Trophoblast cell (in vitro differentiated cells and primary cell): ENCODE measurements around the gene LY9.
A peak's percentile ranks its signal among the peaks of the same experiment; 100 is the strongest.

ENCODE experiments used
- DNase-seq, 2 donors: peaks; one replicate each; pipeline ENCODE4 v3.0.0-alpha.2; 2016
- H2AFZ ChIP-seq: 2 replicates; pipeline ENCODE4 v1.6.1; 2013; ENCODE audit warnings: low read length, moderate library complexity, mild to moderate bottlenecking; ENCODE audit not compliant: insufficient read depth, poor library complexity
- H2AK5ac ChIP-seq: 2 replicates; pipeline ENCODE4 v1.6.1; 2013; ENCODE audit warnings: mild to moderate bottlenecking, low read length
- H2BK120ac ChIP-seq: 2 replicates; pipeline ENCODE4 v1.6.1; 2013; ENCODE audit warnings: low read length, mild to moderate bottlenecking, moderate library complexity; ENCODE audit not compliant: insufficient read depth, poor library complexity
- H2BK12ac ChIP-seq: 2 replicates; pipeline ENCODE4 v1.6.1; 2013; ENCODE audit warnings: mild to moderate bottlenecking, low read length, moderate library complexity
- H2BK5ac ChIP-seq: 2 replicates; pipeline ENCODE4 v1.6.1; 2013; ENCODE audit warnings: low read length, low read depth, moderate library complexity, mild to moderate bottlenecking; ENCODE audit not compliant: poor library complexity
- H3K14ac ChIP-seq: 2 replicates; pipeline ENCODE4 v1.6.1; 2013; ENCODE audit warnings: mild to moderate bottlenecking, low read length
- H3K18ac ChIP-seq: 2 replicates; pipeline ENCODE4 v1.6.1; 2013; ENCODE audit warnings: mild to moderate bottlenecking, low read length
- H3K23ac ChIP-seq: 2 replicates; pipeline ENCODE4 v1.6.1; 2013; ENCODE audit warnings: low read length
- H3K27ac ChIP-seq: 2 replicates; pipeline ENCODE4 v1.5.1; 2013; ENCODE audit warnings: low read depth, mild to moderate bottlenecking, inconsistent platforms, low read length, moderate library complexity
- H3K27me3 ChIP-seq: 2 replicates; pipeline ENCODE4 v1.6.1; 2013; ENCODE audit warnings: inconsistent platforms, mild to moderate bottlenecking, low read length, moderate library complexity; ENCODE audit not compliant: insufficient read depth
- H3K36me3 ChIP-seq, 2 experiments: 1 replicate in 1 of 2; 2 replicates in 1 of 2; pipeline ENCODE4 v1.6.1; 2013; ENCODE audit warnings: low read length in 2 of 2, mild to moderate bottlenecking in 2 of 2, moderate library complexity in 1 of 2; ENCODE audit not compliant: insufficient read depth in 2 of 2, control insufficient read depth in 1 of 2
- H3K4ac ChIP-seq: 2 replicates; pipeline ENCODE4 v1.6.1; 2013; ENCODE audit warnings: low read depth, mild to moderate bottlenecking, low read length, moderate library complexity
- H3K4me1 ChIP-seq, 2 experiments: 1 replicate in 1 of 2; 2 replicates in 1 of 2; pipeline ENCODE4 v1.6.1; 2013; ENCODE audit warnings: low read length in 2 of 2, mild to moderate bottlenecking in 2 of 2, moderate library complexity in 1 of 2; ENCODE audit not compliant: insufficient read depth in 2 of 2, control insufficient read depth in 1 of 2
- H3K4me2 ChIP-seq: 2 replicates; pipeline ENCODE4 v1.6.1; 2013; ENCODE audit warnings: inconsistent platforms, mild to moderate bottlenecking, low read length, moderate library complexity
- H3K4me3 ChIP-seq: 2 replicates; pipeline ENCODE4 v1.5.1; 2013; ENCODE audit warnings: mild to moderate bottlenecking, low read depth, low read length, inconsistent platforms
- H3K79me1 ChIP-seq: one replicate; pipeline ENCODE4 v1.6.1; 2013; ENCODE audit warnings: low read length
- H3K79me2 ChIP-seq: 2 replicates; pipeline ENCODE4 v1.6.1; 2013; ENCODE audit warnings: low read length, mild to moderate bottlenecking; ENCODE audit not compliant: control insufficient read depth, insufficient read depth, poor library complexity
- H3K9ac ChIP-seq: 2 replicates; pipeline ENCODE4 v1.6.1; 2013; ENCODE audit warnings: mild to moderate bottlenecking, low read length
- H3K9me3 ChIP-seq: 2 replicates; pipeline ENCODE4 v1.6.1; 2013; ENCODE audit warnings: low read depth, mild to moderate bottlenecking, control low read depth, inconsistent platforms, low read length; ENCODE audit not compliant: insufficient read depth
- H4K12ac ChIP-seq: 2 replicates; pipeline ENCODE4 v1.6.1; 2013; ENCODE audit warnings: low read depth, mild to moderate bottlenecking, low read length, moderate library complexity
- H4K8ac ChIP-seq: 2 replicates; pipeline ENCODE4 v1.6.1; 2013; ENCODE audit warnings: low read depth, mild to moderate bottlenecking, low read length, moderate library complexity
- H4K91ac ChIP-seq: one replicate; pipeline ENCODE4 v1.6.1; 2013; ENCODE audit warnings: low read depth, mild to moderate bottlenecking, low read length, moderate library complexity
- WGBS: extraction: QIAGEN DNeasy Blood & Tissue Kit; methylation state at CpG from one replicate; pipeline ENCODE4 v1.1.7; 2013; ENCODE audit warnings: missing lambda C conversion rate; ENCODE audit not compliant: insufficient read length, insufficient coverage; ENCODE audit errors: extremely low coverage; 5-methylcytosine and 5-hydroxymethylcytosine counted together

Gene LY9

DNA sequence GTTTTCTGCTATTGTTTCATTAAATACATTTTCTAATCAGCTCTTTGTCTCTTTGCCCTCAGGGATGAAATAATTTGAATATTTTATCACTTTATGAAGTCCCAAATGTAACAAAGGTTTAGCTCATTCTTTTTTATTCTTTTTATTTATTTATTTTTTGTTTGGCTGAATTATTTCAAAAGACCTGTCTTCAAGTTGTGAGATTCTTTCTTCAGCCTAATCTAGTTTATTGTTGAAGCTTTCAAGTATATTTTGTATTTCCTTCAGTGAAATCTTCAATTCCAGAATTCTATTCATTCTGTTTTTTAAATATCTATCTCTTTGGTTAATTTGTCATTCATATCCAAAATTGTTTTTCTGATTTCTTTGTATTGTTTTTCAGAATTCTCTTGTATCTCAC is 10.8 kb downstream of the LY9 start:
- Histone ChIP-seq H2BK12ac (no peak overlapping the region), H3K36me3 (no peaks in the 10 kb centered on the region), H3K4ac (no peak overlapping the region), H2AK5ac (no peak overlapping the region), H2BK5ac (no peak overlapping the region), H3K79me1 (no peaks in the 10 kb centered on the region), H4K12ac (no peak overlapping the region), H3K27me3 (no peaks in the 10 kb centered on the region), H3K4me2 (no peak overlapping the region), H4K8ac (no peak overlapping the region), H3K9ac (no peak overlapping the region), H4K91ac (no peak overlapping the region), H3K79me2 (no peaks in the 10 kb centered on the region), H2BK120ac (no peak overlapping the region), H2AFZ (no peak overlapping the region), H3K18ac (no peak overlapping the region), H3K27ac (no peak overlapping the region), H3K14ac (no peak overlapping the region), H3K4me1 (peaks cover 3 to 11% of the 10 kb centered on the region in 2 experiments), H3K23ac (no peak overlapping the region), H3K9me3 (peaks cover 6% of the 10 kb centered on the region), H3K4me3 (no peak overlapping the region)
- DNase-seq, result no peak

DNA sequence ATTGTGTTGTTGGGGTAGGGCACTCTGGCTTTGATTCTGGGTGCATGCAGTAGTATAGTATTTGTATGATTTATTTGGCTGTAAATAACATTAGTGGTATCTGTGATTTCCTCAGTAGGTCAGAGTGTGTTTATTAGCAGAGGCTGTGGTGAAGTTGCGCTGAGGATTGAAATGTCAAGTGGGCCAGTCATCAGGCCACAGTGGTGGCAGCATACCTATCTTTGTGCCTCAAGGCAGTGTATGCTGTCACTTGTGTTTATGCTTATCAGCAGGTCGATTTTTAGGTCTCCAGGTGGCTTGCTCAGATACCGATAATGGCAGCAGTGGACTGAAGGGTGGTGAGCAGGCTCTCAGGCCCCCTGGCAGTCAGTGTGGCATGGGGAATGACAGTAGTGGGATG is 11.3 kb downstream of the LY9 start:
- no peak overlapping the region for H3K18ac ChIP-seq
- no peak overlapping the region for H3K4me3 ChIP-seq
- H3K9me3 ChIP-seq, result peaks cover 5% of the 10 kb centered on the region
- H3K9ac ChIP-seq, result no peak overlapping the region
- no peak overlapping the region for H3K23ac ChIP-seq
- H3K27ac ChIP-seq, result no peak overlapping the region
- H2BK120ac ChIP-seq, result no peak overlapping the region
- peak; percentile 76 to 91 for DNase-seq
- H4K8ac ChIP-seq, result no peak overlapping the region
- H3K14ac ChIP-seq, result no peak overlapping the region
- H4K12ac ChIP-seq, result no peak overlapping the region
- H2BK5ac ChIP-seq, result no peak overlapping the region
- no peaks in the 10 kb centered on the region for H3K36me3 ChIP-seq
- H3K4me1 ChIP-seq, result peaks cover 3 to 11% of the 10 kb centered on the region in 2 experiments
- H3K4me2 ChIP-seq, result no peak overlapping the region
- no peaks in the 10 kb centered on the region for H3K27me3 ChIP-seq
- H3K79me2 ChIP-seq, result no peaks in the 10 kb centered on the region
- no peak overlapping the region for H2AFZ ChIP-seq
- H2AK5ac ChIP-seq, result no peak overlapping the region
- no peak overlapping the region for H2BK12ac ChIP-seq
- H4K91ac ChIP-seq, result no peak overlapping the region
- H3K79me1 ChIP-seq, result no peaks in the 10 kb centered on the region
- H3K4ac ChIP-seq, result no peak overlapping the region
- no CpG with 5 or more reads among the region's 3 CpGs for WGBS

DNA sequence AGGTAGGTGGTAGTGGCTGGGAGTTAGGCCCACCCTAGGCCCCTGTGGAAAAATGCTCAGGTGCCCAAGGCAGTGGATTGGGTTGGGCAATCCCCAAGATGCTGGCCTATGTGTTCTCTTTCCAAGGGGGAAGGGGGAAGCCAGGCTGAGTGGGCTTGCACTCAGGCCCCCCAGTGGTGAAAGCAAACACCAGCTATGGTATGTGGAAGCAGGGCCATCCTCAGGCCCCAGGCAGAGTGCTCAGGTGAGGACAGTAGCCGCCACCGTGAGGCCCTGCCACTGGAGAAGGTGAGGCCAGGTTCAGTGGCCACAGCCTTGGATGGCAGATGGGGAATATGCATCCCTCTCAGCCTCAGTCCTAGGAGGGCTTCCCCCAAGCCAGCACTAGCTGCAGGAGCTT is 11.8 kb downstream of the LY9 start:
- Histone ChIP-seq H3K23ac (no peak overlapping the region), H3K36me3 (no peaks in the 10 kb centered on the region), H3K14ac (no peak overlapping the region)

DNA sequence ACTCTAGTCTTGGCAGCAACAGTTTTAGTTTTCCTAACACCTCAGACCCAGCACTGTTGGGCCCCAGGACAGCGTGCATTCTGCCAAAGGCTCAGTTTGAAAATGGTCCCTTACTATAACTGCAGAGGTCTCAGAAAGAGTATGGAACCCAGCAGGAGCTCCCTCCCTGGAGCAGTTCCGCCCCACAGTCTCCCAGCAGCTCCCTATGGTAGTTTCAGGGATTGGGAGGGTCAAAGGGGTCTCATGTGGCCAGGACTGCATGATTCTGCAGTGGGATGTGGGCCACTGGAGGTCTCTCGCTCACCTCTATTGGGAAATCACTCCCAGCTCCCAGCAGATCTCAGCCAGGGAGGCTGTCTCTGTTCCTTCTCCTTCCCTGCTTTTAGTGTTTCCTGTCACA is 12.3 kb downstream of the LY9 start:
- Histone ChIP-seq H2BK120ac (no peak overlapping the region), H3K14ac (no peak overlapping the region), H3K23ac (no peak overlapping the region), H2BK5ac (no peak overlapping the region), H3K27ac (no peak overlapping the region), H3K18ac (no peak overlapping the region), H3K9ac (no peak overlapping the region), H3K4me2 (no peak overlapping the region), H3K4me3 (no peak overlapping the region), H4K12ac (no peak overlapping the region), H3K4ac (no peak overlapping the region), H4K91ac (no peak overlapping the region), H3K4me1 (peaks cover 3 to 15% of the 10 kb centered on the region in 2 experiments), H4K8ac (no peak overlapping the region), H2AK5ac (no peak overlapping the region), H2BK12ac (no peak overlapping the region), H3K79me1 (no peaks in the 10 kb centered on the region), H3K36me3 (no peaks in the 10 kb centered on the region), H3K27me3 (no peaks in the 10 kb centered on the region), H3K9me3 (peaks cover 5% of the 10 kb centered on the region), H3K79me2 (no peaks in the 10 kb centered on the region), H2AFZ (no peak overlapping the region)
- no CpG with 5 or more reads among the region's 3 CpGs for WGBS
- no peak for DNase-seq

More for the DNA sequence above, 11.8 kb downstream of the LY9 start:
- Histone ChIP-seq H3K27ac (no peak overlapping the region), H3K79me2 (no peaks in the 10 kb centered on the region), H4K12ac (no peak overlapping the region), H3K9ac (no peak overlapping the region), H2AK5ac (no peak overlapping the region), H2AFZ (no peak overlapping the region), H2BK120ac (no peak overlapping the region), H3K79me1 (no peaks in the 10 kb centered on the region), H3K9me3 (peaks cover 5% of the 10 kb centered on the region), H4K91ac (no peak overlapping the region), H3K4me1 (peaks cover 3 to 11% of the 10 kb centered on the region in 2 experiments), H3K18ac (no peak overlapping the region), H3K4ac (no peak overlapping the region), H3K4me3 (no peak overlapping the region), H3K4me2 (no peak overlapping the region), H2BK12ac (no peak overlapping the region), H4K8ac (no peak overlapping the region), H2BK5ac (no peak overlapping the region), H3K27me3 (no peaks in the 10 kb centered on the region)
- WGBS, result no CpG with 5 or more reads among the region's 2 CpGs
- no peak for DNase-seq
